GM10266 (cell line): ENCODE results near the gene PARP14.

Experiments
- DNase-seq: peaks from one replicate; pipeline ENCODE4 v3.0.0; 2012; ENCODE audit errors: extremely low spot score
- TF ChIP-seq, protein P1 (sequence below): IDR thresholded peaks from 2 replicates; pipeline ENCODE4 v1.5.1; 2012; ENCODE audit warnings: mild to moderate bottlenecking, low read depth; ENCODE audit not compliant: control insufficient read depth, insufficient read depth; ENCODE audit errors: missing control alignments

Gene PARP14

GRCh38 chr3:122674339-122674738 lies 6.3 kb upstream of the PARP14 start:
- no peak for DNase-seq
- TF ChIP-seq, protein P1, sequence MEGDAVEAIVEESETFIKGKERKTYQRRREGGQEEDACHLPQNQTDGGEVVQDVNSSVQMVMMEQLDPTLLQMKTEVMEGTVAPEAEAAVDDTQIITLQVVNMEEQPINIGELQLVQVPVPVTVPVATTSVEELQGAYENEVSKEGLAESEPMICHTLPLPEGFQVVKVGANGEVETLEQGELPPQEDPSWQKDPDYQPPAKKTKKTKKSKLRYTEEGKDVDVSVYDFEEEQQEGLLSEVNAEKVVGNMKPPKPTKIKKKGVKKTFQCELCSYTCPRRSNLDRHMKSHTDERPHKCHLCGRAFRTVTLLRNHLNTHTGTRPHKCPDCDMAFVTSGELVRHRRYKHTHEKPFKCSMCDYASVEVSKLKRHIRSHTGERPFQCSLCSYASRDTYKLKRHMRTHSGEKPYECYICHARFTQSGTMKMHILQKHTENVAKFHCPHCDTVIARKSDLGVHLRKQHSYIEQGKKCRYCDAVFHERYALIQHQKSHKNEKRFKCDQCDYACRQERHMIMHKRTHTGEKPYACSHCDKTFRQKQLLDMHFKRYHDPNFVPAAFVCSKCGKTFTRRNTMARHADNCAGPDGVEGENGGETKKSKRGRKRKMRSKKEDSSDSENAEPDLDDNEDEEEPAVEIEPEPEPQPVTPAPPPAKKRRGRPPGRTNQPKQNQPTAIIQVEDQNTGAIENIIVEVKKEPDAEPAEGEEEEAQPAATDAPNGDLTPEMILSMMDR = no peak

GRCh38 chr3:122676759-122677158 lies 3.9 kb upstream of the PARP14 start:
- TF ChIP-seq, protein P1 = no peak
- no peak for DNase-seq

GRCh38 chr3:122677216-122677615 lies 3.4 kb upstream of the PARP14 start:
- TF ChIP-seq, protein P1 = no peak
- no peak for DNase-seq

DNA sequence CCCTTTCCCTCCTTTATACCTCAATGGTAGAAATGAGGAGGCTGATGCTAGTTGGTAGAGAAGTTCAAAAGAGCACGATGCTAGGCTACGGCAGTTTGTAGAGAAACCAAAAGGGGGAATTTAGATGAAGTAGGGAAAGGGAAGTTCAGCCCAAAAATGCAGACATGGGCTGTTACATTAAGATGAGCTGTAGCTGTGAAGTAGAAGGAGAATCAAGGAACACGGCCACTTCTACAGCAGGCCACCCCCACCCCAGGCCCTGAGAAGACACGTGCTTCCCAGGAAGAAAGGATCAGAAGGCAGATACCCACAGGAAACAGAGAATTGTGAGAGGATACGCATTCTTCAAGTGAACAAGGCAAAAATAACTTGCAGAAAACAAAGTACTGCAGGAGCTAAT lies 2.1 kb upstream of the PARP14 start:
- DNase-seq = no peak
- TF ChIP-seq, protein P1 = no peak

DNA sequence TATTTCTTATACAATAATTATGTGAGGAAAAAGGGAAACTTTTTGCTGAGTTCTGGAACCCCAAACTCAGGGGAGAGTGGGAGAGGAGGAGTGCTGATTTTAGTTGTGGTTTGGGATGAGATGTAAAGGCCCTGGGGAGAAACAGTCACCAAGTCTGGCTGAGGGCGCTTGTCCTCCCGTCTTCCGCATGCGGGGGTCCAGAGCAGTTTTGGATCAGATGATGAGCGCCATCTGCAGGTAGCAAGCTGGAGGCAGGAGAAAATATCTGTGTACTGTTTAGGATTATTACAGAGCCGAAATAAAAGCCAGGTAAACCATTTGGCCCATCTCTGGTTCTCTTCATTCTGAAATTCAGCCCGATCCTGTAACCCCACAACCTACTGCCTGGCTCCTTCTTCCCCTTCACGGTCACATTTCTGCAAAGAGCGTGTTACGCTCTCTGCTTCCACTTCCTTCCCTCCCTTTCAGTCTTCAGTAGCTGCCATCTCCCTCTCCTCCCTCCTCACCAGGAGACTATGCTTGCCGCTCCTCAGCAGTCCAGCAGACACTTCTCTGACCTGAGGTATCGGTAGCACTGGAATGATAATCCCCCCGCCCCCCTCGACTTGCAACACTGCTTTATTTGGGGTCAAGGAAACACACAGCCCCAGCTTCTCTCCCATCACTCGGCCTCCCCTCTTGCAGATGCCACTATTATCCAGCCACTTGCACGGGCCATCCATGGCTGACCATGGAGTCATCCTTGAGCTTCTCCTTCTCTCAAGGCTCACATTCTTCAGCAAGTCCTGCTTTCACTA lies 1.4 kb upstream of the PARP14 start:
- TF ChIP-seq, protein P1 = peak; percentile 90
- DNase-seq = peak; percentile 76

DNA sequence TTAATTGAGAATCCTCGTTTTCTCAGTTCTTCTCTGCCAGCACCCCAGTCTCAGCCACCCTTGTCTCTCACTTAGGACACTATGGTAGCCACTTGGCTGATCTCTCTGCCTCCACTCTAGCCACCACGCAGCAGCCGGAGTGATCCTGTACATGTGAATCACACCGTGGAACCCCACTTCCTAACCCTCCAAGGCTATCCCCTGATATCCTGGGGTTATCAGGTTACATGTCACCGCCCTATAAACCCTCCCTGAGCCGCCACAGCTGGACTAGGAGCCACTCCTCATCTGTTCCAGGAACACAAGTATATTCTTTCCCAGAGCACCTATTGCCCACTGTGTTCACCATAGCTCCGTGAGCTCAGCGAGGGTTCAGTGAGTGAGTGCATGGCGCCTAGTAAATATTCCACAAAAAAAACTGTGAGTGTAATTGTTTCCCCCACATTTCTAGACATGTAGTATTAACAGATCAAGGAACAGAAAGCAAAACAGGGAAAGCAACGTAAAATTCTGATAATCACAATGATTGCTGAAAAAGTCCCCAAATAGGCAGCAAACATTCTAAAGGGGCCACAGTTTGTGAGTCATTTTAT lies 661 bp upstream of the PARP14 start:
- DNase-seq = no peak
- TF ChIP-seq, protein P1 = no peak
